HCT116 (cell line): ENCODE data around the gene PRR7. TPM values are rescaled to one million over a fixed set of nuclear protein-coding genes. Genes with fewer than 3 reads are reported as not detected.

Source experiments
- ATAC-seq: fragments of 200-7000 bp; cut with Tn5 transposase; 2 replicates; pipeline ENCODE4 v1.9.1; 2020; ENCODE audit warnings: mild to moderate bottlenecking, moderate library complexity
- BruUV-seq: library from RNA; stranded (reverse); fragments of 400-500 nt; replicated peaks from 2 replicates; lab custom pipeline; 2021; lab: Mats Ljungman, UMichigan
- CTCF ChIA-PET: fragments of 300-600 bp; sonication (Branson Sonifier 250); formaldehyde crosslinking; loops from one replicate; lab custom pipeline; 2021; ENCODE audit warnings: antibody characterized with exemption; lab: Charles Lee
- POLR2A ChIA-PET: fragments of 300-600, 350-600 bp; sonication (Branson Sonifier 250); formaldehyde crosslinking; loops from one replicate; lab custom pipeline; 2021; ENCODE audit warnings: antibody characterized with exemption; lab: Charles Lee
- RAD21 ChIA-PET, 2 experiments: fragments of 300-600 bp; sonication (Branson Sonifier 250); formaldehyde crosslinking; loops; one replicate each; lab custom pipeline; 2023; ENCODE audit warnings: low total read pairs in 2 of 2; ENCODE audit not compliant: uncharacterized antibody in 2 of 2, unreplicated experiment in 2 of 2, low non-redundant PET in 1 of 2; lab: Charles Lee
- DNase-seq: peaks from one replicate; pipeline ENCODE4 v3.0.0-alpha.2; 2010; ENCODE audit warnings: low read depth, low spot score
- H2AFZ ChIP-seq: fragments of 200-600 bp; shearing (Covaris generic), sonication (generic); 2 replicates; pipeline ENCODE4 v1.6.1; 2017; ENCODE audit warnings: low read depth, mixed run types, mixed read lengths, antibody characterized with exemption, low read length; ENCODE audit not compliant: poor library complexity, severe bottlenecking
- H3K27ac ChIP-seq: 2 replicates; pipeline ENCODE4 v1.5.1; 2012; ENCODE audit warnings: low read depth, low read length
- H3K27me3 ChIP-seq: fragments of 200-600 bp; sonication (generic); 2 replicates; pipeline ENCODE4 v1.6.1; 2016; ENCODE audit warnings: mixed run types, low read length, mixed read lengths; ENCODE audit not compliant: insufficient read depth
- H3K36me3 ChIP-seq, 2 experiments: fragments of 200-500 bp in 1 of 2; fragments of 200-600 bp in 1 of 2; sonication (Bioruptor generic) in 1 of 2; sonication (generic) in 1 of 2; 2 replicates each; pipeline versions ENCODE4 v1.5.1 to v1.6.1; 2014 to 2016; ENCODE audit warnings: low read length in 2 of 2, inconsistent platforms in 1 of 2, mixed read lengths in 1 of 2, mixed run types in 1 of 2; ENCODE audit not compliant: insufficient read depth in 2 of 2, control insufficient read depth in 1 of 2
- H3K4me1 ChIP-seq, 2 experiments: fragments of 200-600 bp in 1 of 2; sonication (generic) in 1 of 2; 2 replicates each; pipeline versions ENCODE4 v1.5.1 to v1.6.1; 2012 to 2017; ENCODE audit warnings: low read length in 2 of 2, inconsistent platforms in 1 of 2, mild to moderate bottlenecking in 1 of 2, mixed read lengths in 1 of 2, mixed run types in 1 of 2, moderate library complexity in 1 of 2; ENCODE audit not compliant: insufficient read depth in 2 of 2, control insufficient read depth in 1 of 2
- H3K4me2 ChIP-seq: fragments of 200-600 bp; sonication (generic); 2 replicates; pipeline ENCODE4 v1.6.1; 2017; ENCODE audit warnings: mixed run types, low read length, mixed read lengths
- H3K4me3 ChIP-seq, 2 experiments: fragments of 200-600 bp in 1 of 2; sonication (generic) in 1 of 2; replicated peaks in 1 of 2; 2 replicates each; pipeline ENCODE4 v1.5.1; 2011 to 2016; ENCODE audit warnings: low read length in 2 of 2, control low read depth in 1 of 2, low read depth in 1 of 2, mild to moderate bottlenecking in 1 of 2, mixed read lengths in 1 of 2, mixed run types in 1 of 2
- H3K79me2 ChIP-seq: fragments of 200-600 bp; sonication (generic); 2 replicates; pipeline ENCODE4 v1.6.1; 2017; ENCODE audit warnings: mild to moderate bottlenecking, mixed run types, low read length, moderate library complexity, mixed read lengths; ENCODE audit not compliant: insufficient read depth
- H3K9ac ChIP-seq: fragments of 200-600 bp; sonication (generic); 2 replicates; pipeline ENCODE4 v1.6.1; 2016; ENCODE audit warnings: low read length, mixed read lengths
- H3K9me2 ChIP-seq: fragments of 200-600 bp; sonication (generic), shearing (Covaris generic); 2 replicates; pipeline ENCODE4 v1.6.1; 2017; ENCODE audit warnings: mixed run types, mild to moderate bottlenecking, moderate library complexity; ENCODE audit not compliant: insufficient read depth
- H3K9me3 ChIP-seq, 2 experiments: fragments of 200-500 bp in 1 of 2; fragments of 200-600 bp in 1 of 2; sonication (Bioruptor generic) in 1 of 2; sonication (generic) in 1 of 2; 2 replicates each; pipeline ENCODE4 v1.6.1; 2014 to 2017; ENCODE audit warnings: low read length in 2 of 2, mixed read lengths in 2 of 2, inconsistent platforms in 1 of 2, low read depth in 1 of 2, mild to moderate bottlenecking in 1 of 2, mixed run types in 1 of 2, moderate library complexity in 1 of 2; ENCODE audit not compliant: control insufficient read depth in 1 of 2, insufficient read depth in 1 of 2
- H4K20me1 ChIP-seq: fragments of 200-600 bp; sonication (generic), shearing (Covaris generic); 2 replicates; pipeline ENCODE4 v1.6.1; 2017; ENCODE audit warnings: mixed run types, mild to moderate bottlenecking, moderate library complexity; ENCODE audit not compliant: insufficient read depth
- CBX3 ChIP-seq: IDR thresholded peaks from 2 replicates; pipeline ENCODE4 v1.6.1; 2012; ENCODE audit warnings: low read depth
- ELF1 ChIP-seq: IDR thresholded peaks from 2 replicates; pipeline ENCODE4 v1.6.1; 2012; ENCODE audit warnings: low read depth, borderline replicate concordance
- FOSL1 ChIP-seq: IDR thresholded peaks from 2 replicates; pipeline ENCODE4 v1.6.1; 2012; ENCODE audit warnings: low read depth
- JUND ChIP-seq: IDR thresholded peaks from 2 replicates; pipeline ENCODE4 v1.6.1; 2012
- POLR2A ChIP-seq: IDR thresholded peaks from 2 replicates; pipeline ENCODE4 v1.7.0; 2011; ENCODE audit warnings: borderline replicate concordance; ENCODE audit not compliant: insufficient read depth, insufficient read length; ENCODE audit errors: extremely low read depth
- POLR2AphosphoS5 ChIP-seq: IDR thresholded peaks from 2 replicates; pipeline ENCODE4 v1.6.1; 2011; ENCODE audit warnings: mild to moderate bottlenecking, low read depth, low read length, moderate library complexity
- YY1 ChIP-seq: IDR thresholded peaks from 2 replicates; pipeline ENCODE4 v1.6.1; 2011; ENCODE audit warnings: low read length, low read depth, moderate library complexity, mild to moderate bottlenecking; ENCODE audit not compliant: insufficient replicate concordance; ENCODE audit errors: extremely low read depth
- ZFX ChIP-seq: fragments of 450-650 bp; IDR thresholded peaks from 2 replicates; pipeline ENCODE4 v1.6.1; 2017
- intact Hi-C: fragments of 100-400 bp; cut with micrococcal nuclease; formaldehyde crosslinking; loops from 2 replicates; pipeline ENCODE4 v1.10.0; 2022
- total RNA-seq: library from RNA; stranded (reverse); gene quantifications from one replicate; pipeline ENCODE4 v1.2.1, GENCODE V29; 2021; ENCODE audit not compliant: unreplicated experiment
- TF ChIP-seq, protein P1 (sequence below), 3 experiments: fragments of 200-600 bp in 1 of 3; sonication (generic) in 1 of 3; IDR thresholded peaks in 2 of 3; conservative IDR thresholded peaks in 1 of 3; 2 replicates each; pipeline ENCODE4 v1.5.1; 2012 to 2017; ENCODE audit warnings: low read depth in 2 of 3, low read length in 2 of 3, antibody characterized with exemption in 1 of 3, borderline replicate concordance in 1 of 3, control low read depth in 1 of 3, mild to moderate bottlenecking in 1 of 3, mixed read lengths in 1 of 3, mixed run types in 1 of 3, moderate library complexity in 1 of 3; ENCODE audit not compliant: insufficient read depth in 1 of 3
- TF ChIP-seq, protein P2 (sequence below): IDR thresholded peaks from 2 replicates; pipeline ENCODE4 v1.6.1; 2012

The PRR7 gene
- total RNA-seq, 1 experiment from 2014 or later: 39.9 TPM

DNA sequence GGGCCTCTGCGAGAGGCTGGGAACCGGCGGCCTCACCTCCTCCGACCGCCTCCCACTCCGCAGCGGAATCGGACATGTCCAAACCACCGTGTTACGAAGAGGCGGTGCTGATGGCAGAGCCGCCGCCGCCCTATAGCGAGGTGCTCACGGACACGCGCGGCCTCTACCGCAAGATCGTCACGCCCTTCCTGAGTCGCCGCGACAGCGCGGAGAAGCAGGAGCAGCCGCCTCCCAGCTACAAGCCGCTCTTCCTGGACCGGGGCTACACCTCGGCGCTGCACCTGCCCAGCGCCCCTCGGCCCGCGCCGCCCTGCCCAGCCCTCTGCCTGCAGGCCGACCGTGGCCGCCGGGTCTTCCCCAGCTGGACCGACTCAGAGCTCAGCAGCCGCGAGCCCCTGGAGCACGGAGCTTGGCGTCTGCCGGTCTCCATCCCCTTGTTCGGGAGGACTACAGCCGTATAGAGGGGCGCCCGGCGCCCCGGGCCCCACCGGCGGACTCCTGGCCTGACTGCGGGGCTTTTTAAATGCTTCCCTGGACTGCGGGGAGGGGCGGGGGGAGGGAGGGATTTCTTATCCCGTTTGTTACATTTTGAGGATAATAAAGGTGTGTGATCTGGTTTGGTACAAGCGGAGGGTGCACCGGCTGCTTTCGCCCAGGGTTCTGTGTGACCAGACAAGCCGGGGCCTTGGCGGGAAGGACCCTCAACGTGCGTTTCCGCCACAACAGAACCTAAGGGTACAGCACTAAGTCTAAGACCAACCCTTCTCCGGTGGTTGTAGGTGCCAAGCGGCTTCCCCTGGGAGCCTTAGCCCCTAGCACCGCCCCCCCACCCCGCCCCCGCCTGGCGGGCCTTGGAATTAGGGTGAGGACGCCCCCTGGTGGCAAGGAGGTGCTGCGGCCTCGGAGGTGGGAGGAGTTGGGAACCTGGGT is 9.3 kb downstream of the PRR7 start:
- Histone ChIP-seq H3K4me2 (peak overlapping the region; percentile 96), H3K27me3 (no peaks in the 10 kb centered on the region), H4K20me1 (no peaks in the 10 kb centered on the region), H3K9me3 (no peaks in the 10 kb centered on the region), H3K4me3 (peak overlapping the region; percentile 68 to 76), H2AFZ (no peak overlapping the region), H3K27ac (peak overlapping the region; percentile 96), H3K9ac (peak overlapping the region; percentile 92), H3K9me2 (no peaks in the 10 kb centered on the region), H3K79me2 (peaks cover 9% of the 10 kb centered on the region), H3K4me1 (peaks cover 18 to 53% of the 10 kb centered on the region in 2 experiments; a peak in 3 of 4 replicates), H3K36me3 (peaks cover 0 to 11% of the 10 kb centered on the region in 2 experiments; a peak in 1 of 4 replicates)
- DNase-seq: peak; percentile 84
- CTCF ChIA-PET: interaction anchor here (0.6 to 6.8 kb wide), 21 partner anchors 10 to 342 kb away, joined by 3 to 85 read pairs (median 6); partner anchors contain the start of genes GRK6, LMAN2, PDLIM7 and PFN3
- intact Hi-C loops: loop anchor here (1.0 to 2.0 kb wide), 3 partner anchors 52 to 341 kb away; no protein-coding TSS in a partner anchor
- TF ChIP-seq, protein P1, sequence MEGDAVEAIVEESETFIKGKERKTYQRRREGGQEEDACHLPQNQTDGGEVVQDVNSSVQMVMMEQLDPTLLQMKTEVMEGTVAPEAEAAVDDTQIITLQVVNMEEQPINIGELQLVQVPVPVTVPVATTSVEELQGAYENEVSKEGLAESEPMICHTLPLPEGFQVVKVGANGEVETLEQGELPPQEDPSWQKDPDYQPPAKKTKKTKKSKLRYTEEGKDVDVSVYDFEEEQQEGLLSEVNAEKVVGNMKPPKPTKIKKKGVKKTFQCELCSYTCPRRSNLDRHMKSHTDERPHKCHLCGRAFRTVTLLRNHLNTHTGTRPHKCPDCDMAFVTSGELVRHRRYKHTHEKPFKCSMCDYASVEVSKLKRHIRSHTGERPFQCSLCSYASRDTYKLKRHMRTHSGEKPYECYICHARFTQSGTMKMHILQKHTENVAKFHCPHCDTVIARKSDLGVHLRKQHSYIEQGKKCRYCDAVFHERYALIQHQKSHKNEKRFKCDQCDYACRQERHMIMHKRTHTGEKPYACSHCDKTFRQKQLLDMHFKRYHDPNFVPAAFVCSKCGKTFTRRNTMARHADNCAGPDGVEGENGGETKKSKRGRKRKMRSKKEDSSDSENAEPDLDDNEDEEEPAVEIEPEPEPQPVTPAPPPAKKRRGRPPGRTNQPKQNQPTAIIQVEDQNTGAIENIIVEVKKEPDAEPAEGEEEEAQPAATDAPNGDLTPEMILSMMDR (IDR thresholded peaks at IDR 0.05 in 2 of 3, conservative IDR thresholded peaks at IDR 0.05 in 1 of 3; ENCODE audit: borderline replicate concordance in 1 of 3, insufficient read depth in 1 of 3, low read depth in 2 of 3, low read length in 2 of 3): peak in 2 of 3 experiments; percentile 87 to 94; a peak in 4 of 6 replicates
- TF ChIP-seq ZFX (no peak), POLR2AphosphoS5 (peak; percentile 50), JUND (no peak), ELF1 (no peak), CBX3 (no peak), YY1 (peak; percentile 72), FOSL1 (no peak), POLR2A (peak; percentile 23)
- TF ChIP-seq, protein P2, sequence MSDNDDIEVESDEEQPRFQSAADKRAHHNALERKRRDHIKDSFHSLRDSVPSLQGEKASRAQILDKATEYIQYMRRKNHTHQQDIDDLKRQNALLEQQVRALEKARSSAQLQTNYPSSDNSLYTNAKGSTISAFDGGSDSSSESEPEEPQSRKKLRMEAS: no peak
- RAD21 ChIA-PET: interaction anchor here (0.7 to 0.9 kb wide), 3 partner anchors 30 to 149 kb away, joined by 3 to 4 read pairs (median 3); partner anchors contain the start of gene GRK6 (in 1 of the 2)
- BruUV-seq: TSS peak; percentile 69
- POLR2A ChIA-PET: interaction anchor here (0.6 to 2.3 kb wide), 7 partner anchors 9 to 104 kb away, joined by 3 to 7 read pairs (median 4); partner anchors contain the start of genes LMAN2, PDLIM7 and PRR7
- ATAC-seq: peak; percentile 43
